DND-41 (cell line): ENCODE results near the gene EYS.

Experiments used
- CTCF ChIP-seq: IDR thresholded peaks from 2 replicates; pipeline ENCODE4 v1.5.1; 2012; ENCODE audit warnings: borderline replicate concordance, low read length, moderate library complexity, mild to moderate bottlenecking; ENCODE audit not compliant: poor library complexity, severe bottlenecking; ENCODE audit errors: extremely low read depth
- EZH2 ChIP-seq: IDR thresholded peaks from 3 replicates; pipeline ENCODE4 v1.6.1; 2012; ENCODE audit warnings: borderline replicate concordance, low read depth, mild to moderate bottlenecking, moderate library complexity, low read length, inconsistent platforms; ENCODE audit not compliant: severe bottlenecking

GRCh38 chr6:63690221-63690620 is 2016.8 kb downstream of the EYS start:
- TF ChIP-seq EZH2 (no peak), CTCF (no peak)
